HL-60 (cell line): Measurements from ENCODE around the gene DPH2.

Experiments
- GABPA ChIP-seq: IDR thresholded peaks from 2 replicates; pipeline ENCODE4 v1.6.1; 2012; ENCODE audit warnings: low read depth
- POLR2AphosphoS5 ChIP-seq: IDR thresholded peaks from 2 replicates; pipeline ENCODE4 v1.6.1; 2012; ENCODE audit warnings: low read depth
- SPI1 ChIP-seq: IDR thresholded peaks from 2 replicates; pipeline ENCODE4 v1.6.1; 2012; ENCODE audit warnings: low read depth, mild to moderate bottlenecking, borderline replicate concordance
- TF ChIP-seq, protein P1 (sequence below): IDR thresholded peaks from one replicate; pipeline ENCODE4 v1.5.1; 2011; ENCODE audit warnings: low read length, control low read depth, inconsistent platforms; ENCODE audit not compliant: insufficient read depth
- TF ChIP-seq, protein P2 (sequence below): IDR thresholded peaks from 2 replicates; pipeline ENCODE4 v1.6.1; 2012; ENCODE audit warnings: low read depth; ENCODE audit not compliant: insufficient replicate concordance

DNA sequence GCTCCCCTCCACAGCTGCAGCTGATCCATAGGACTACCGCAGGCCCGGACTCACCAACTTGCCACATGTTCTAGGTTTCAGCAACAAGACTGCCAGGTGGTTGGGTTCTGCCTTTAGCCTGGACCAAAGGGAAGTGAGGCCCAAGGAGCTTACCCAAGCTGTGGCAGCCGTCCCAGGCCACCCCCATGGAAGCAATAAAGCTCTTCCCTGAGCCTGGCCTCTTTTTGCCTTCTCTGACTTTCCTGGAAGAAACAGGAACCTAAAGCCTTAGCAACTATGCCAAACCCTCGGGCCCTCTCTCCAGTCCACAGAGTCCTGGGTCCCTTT, 38.9 kb upstream of the DPH2 start:
- TF ChIP-seq, protein P1, sequence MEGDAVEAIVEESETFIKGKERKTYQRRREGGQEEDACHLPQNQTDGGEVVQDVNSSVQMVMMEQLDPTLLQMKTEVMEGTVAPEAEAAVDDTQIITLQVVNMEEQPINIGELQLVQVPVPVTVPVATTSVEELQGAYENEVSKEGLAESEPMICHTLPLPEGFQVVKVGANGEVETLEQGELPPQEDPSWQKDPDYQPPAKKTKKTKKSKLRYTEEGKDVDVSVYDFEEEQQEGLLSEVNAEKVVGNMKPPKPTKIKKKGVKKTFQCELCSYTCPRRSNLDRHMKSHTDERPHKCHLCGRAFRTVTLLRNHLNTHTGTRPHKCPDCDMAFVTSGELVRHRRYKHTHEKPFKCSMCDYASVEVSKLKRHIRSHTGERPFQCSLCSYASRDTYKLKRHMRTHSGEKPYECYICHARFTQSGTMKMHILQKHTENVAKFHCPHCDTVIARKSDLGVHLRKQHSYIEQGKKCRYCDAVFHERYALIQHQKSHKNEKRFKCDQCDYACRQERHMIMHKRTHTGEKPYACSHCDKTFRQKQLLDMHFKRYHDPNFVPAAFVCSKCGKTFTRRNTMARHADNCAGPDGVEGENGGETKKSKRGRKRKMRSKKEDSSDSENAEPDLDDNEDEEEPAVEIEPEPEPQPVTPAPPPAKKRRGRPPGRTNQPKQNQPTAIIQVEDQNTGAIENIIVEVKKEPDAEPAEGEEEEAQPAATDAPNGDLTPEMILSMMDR, result no peak
- TF ChIP-seq GABPA (no peak), POLR2AphosphoS5 (no peak), SPI1 (peak; percentile 43; the same call in 1 of the 2 replicates)
- TF ChIP-seq, protein P2, sequence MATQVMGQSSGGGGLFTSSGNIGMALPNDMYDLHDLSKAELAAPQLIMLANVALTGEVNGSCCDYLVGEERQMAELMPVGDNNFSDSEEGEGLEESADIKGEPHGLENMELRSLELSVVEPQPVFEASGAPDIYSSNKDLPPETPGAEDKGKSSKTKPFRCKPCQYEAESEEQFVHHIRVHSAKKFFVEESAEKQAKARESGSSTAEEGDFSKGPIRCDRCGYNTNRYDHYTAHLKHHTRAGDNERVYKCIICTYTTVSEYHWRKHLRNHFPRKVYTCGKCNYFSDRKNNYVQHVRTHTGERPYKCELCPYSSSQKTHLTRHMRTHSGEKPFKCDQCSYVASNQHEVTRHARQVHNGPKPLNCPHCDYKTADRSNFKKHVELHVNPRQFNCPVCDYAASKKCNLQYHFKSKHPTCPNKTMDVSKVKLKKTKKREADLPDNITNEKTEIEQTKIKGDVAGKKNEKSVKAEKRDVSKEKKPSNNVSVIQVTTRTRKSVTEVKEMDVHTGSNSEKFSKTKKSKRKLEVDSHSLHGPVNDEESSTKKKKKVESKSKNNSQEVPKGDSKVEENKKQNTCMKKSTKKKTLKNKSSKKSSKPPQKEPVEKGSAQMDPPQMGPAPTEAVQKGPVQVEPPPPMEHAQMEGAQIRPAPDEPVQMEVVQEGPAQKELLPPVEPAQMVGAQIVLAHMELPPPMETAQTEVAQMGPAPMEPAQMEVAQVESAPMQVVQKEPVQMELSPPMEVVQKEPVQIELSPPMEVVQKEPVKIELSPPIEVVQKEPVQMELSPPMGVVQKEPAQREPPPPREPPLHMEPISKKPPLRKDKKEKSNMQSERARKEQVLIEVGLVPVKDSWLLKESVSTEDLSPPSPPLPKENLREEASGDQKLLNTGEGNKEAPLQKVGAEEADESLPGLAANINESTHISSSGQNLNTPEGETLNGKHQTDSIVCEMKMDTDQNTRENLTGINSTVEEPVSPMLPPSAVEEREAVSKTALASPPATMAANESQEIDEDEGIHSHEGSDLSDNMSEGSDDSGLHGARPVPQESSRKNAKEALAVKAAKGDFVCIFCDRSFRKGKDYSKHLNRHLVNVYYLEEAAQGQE, result no peak
